ENCODE results near the gene TCERG1. TPM values are rescaled to one million over a fixed set of nuclear protein-coding genes. Genes with fewer than 3 reads are reported as not detected.

TCERG1 gene
- total RNA-seq, 2 donors from 2014 or later = 41.5 to 147 TPM

DNA sequence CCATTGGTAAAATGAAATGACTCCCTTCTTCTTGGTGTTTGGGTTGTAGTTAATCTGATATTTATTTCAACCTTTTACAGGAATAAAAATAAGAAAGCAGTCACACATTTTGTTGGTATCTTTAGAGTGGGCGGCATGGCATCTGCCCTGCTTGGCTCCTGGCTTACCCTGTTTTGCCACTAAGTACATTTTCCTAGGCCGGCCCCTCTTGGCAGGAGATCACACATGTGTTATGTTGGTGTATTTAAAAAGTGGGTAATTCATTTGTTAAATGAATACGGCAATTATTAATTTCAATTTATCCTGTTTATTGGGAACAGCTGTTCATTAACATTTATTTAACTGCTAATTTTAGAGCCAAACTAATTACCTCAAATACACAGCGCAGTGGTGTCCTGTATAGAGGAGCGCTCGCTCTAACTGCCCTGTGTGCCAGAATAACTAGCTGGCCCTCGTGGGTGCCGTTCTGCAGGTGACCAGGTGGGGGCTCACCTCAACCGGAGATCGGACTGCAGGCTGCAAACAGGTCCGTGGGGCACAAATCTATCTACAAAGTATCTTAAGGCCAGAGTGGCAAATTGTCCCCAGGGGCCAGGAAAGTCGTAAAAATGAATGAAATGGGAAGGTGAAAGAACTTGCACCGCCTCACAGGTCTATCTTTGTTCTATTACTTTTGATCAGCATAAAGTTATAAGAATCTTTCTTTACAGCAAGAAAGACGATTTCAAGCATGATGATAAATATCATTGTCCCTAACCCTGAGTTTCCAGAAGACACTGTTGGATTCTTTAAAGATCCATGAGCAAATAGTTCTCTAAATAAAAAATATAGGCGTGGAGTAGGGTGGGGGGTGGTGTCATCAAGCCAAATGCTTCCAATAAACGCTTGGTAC is 95.1 kb downstream of the TCERG1 start:
- no peaks in the 10 kb centered on the region for H3K36me3 ChIP-seq (replicated peaks in 1 of 2; ENCODE audit: insufficient read depth in 1 of 2, low read depth in 2 of 2)
- no peak overlapping the region for H3K4me3 ChIP-seq
- 17 to 19% methylated on average over 16 of the region's 16 CpGs for WGBS, 2 donors

DNA sequence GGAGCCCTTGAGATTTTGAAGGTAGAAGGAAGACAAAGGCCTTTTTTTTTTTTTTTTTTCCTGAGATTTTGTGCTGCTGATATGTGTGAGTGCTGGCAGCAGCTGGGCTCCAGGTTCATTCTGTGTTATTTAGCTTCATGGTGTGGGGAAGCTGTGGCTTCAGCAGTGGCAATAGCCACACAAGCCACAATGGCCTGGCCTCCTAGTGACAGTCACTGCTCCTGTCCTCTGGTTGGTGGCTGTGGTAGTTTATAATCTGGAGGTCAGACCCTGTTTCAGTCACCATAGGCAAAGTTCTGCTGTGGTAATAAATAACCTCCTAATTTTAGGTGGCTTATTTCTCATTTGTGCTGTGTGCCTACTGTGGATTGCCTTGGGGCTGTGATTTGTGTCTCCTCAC is 97.1 kb downstream of the TCERG1 start:
- Histone ChIP-seq H3K9me3 (no peaks in the 10 kb centered on the region), H3K27me3 (no peaks in the 10 kb centered on the region), H3K4me3 (no peak overlapping the region), H3K36me3 (replicated peaks in 1 of 2; ENCODE audit: insufficient read depth in 1 of 2, low read depth in 2 of 2) (no peaks in the 10 kb centered on the region), H3K4me1 (no peaks in the 10 kb centered on the region), H3K27ac (no peak overlapping the region)
- intact Hi-C loops (cut with DNase I) = loop anchor here (2.0 kb wide), 1 partner anchor 423 kb away; no protein-coding TSS in a partner anchor
- DNase-seq (no peak), ATAC-seq (no peak)
- no peak for TF ChIP-seq POLR2A (IDR thresholded peaks at IDR 0.05)
- TF ChIP-seq, protein P1, sequence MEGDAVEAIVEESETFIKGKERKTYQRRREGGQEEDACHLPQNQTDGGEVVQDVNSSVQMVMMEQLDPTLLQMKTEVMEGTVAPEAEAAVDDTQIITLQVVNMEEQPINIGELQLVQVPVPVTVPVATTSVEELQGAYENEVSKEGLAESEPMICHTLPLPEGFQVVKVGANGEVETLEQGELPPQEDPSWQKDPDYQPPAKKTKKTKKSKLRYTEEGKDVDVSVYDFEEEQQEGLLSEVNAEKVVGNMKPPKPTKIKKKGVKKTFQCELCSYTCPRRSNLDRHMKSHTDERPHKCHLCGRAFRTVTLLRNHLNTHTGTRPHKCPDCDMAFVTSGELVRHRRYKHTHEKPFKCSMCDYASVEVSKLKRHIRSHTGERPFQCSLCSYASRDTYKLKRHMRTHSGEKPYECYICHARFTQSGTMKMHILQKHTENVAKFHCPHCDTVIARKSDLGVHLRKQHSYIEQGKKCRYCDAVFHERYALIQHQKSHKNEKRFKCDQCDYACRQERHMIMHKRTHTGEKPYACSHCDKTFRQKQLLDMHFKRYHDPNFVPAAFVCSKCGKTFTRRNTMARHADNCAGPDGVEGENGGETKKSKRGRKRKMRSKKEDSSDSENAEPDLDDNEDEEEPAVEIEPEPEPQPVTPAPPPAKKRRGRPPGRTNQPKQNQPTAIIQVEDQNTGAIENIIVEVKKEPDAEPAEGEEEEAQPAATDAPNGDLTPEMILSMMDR (IDR thresholded peaks at IDR 0.05) = no peak

More for the DNA sequence above, 95.1 kb downstream of the TCERG1 start:
- Histone ChIP-seq H3K9me3 (no peaks in the 10 kb centered on the region), H3K27me3 (no peaks in the 10 kb centered on the region), H3K27ac (no peak overlapping the region), H3K4me1 (no peaks in the 10 kb centered on the region)
- DNase-seq = peak; percentile 77 to 85 (median 80)
- peak; percentile 91 for ATAC-seq
- intact Hi-C loops (cut with DNase I) = no loop called here
- TF ChIP-seq, protein P1 (IDR thresholded peaks at IDR 0.05) = peak; percentile 79 to 85 (median 83)
- no peak for TF ChIP-seq POLR2A (IDR thresholded peaks at IDR 0.05)

- TF ChIP-seq POLR2A (IDR thresholded peaks at IDR 0.05) = no peak
- TF ChIP-seq, protein P1 (IDR thresholded peaks at IDR 0.05) = no peak
- Histone ChIP-seq H3K27me3 (no peaks in the 10 kb centered on the region), H3K27ac (no peak overlapping the region), H3K4me1 (no peaks in the 10 kb centered on the region), H3K9me3 (no peaks in the 10 kb centered on the region), H3K4me3 (no peak overlapping the region), H3K36me3 (replicated peaks in 1 of 2; ENCODE audit: insufficient read depth in 1 of 2, low read depth in 2 of 2) (no peaks in the 10 kb centered on the region)
- intact Hi-C loops (cut with DNase I) = no loop called here
- DNase-seq (no peak), ATAC-seq (no peak)
- WGBS, 2 donors = 19 to 33% methylated on average over 2 of the region's 2 CpGs
Observed at GRCh38 chr5:146548781-146549449, 101.8 kb downstream of the TCERG1 start.

GRCh38 chr5:146549615-146550014 is 102.5 kb downstream of the TCERG1 start:
- no peak for TF ChIP-seq POLR2A (IDR thresholded peaks at IDR 0.05)
- TF ChIP-seq, protein P1 (IDR thresholded peaks at IDR 0.05) = no peak
- ATAC-seq (no peak), DNase-seq (no peak)
- H3K36me3 ChIP-seq (replicated peaks in 1 of 2; ENCODE audit: insufficient read depth in 1 of 2, low read depth in 2 of 2) = no peaks in the 10 kb centered on the region
- H3K4me1 ChIP-seq = no peaks in the 10 kb centered on the region
- no peak overlapping the region for H3K27ac ChIP-seq
- intact Hi-C loops (cut with DNase I) = no loop called here
- H3K4me3 ChIP-seq = no peak overlapping the region
- H3K9me3 ChIP-seq = no peaks in the 10 kb centered on the region
- H3K27me3 ChIP-seq = no peaks in the 10 kb centered on the region
